HCT116 (cell line): Measurements from ENCODE around the gene GCC1. TPM values are rescaled to one million over a fixed set of nuclear protein-coding genes. Genes with fewer than 3 reads are reported as not detected.

ENCODE experiments used
- ATAC-seq: fragments of 200-7000 bp; cut with Tn5 transposase; 2 replicates; pipeline ENCODE4 v1.9.1; 2020; ENCODE audit warnings: mild to moderate bottlenecking, moderate library complexity
- BruUV-seq: library from RNA; stranded (reverse); fragments of 400-500 nt; replicated peaks from 2 replicates; lab custom pipeline; 2021; lab: Mats Ljungman, UMichigan
- CTCF ChIA-PET: fragments of 300-600 bp; sonication (Branson Sonifier 250); formaldehyde crosslinking; loops from one replicate; lab custom pipeline; 2021; ENCODE audit warnings: antibody characterized with exemption; lab: Charles Lee
- POLR2A ChIA-PET: fragments of 300-600, 350-600 bp; sonication (Branson Sonifier 250); formaldehyde crosslinking; loops from one replicate; lab custom pipeline; 2021; ENCODE audit warnings: antibody characterized with exemption; lab: Charles Lee
- RAD21 ChIA-PET, 2 experiments: fragments of 300-600 bp; sonication (Branson Sonifier 250); formaldehyde crosslinking; loops; one replicate each; lab custom pipeline; 2023; ENCODE audit warnings: low total read pairs in 2 of 2; ENCODE audit not compliant: uncharacterized antibody in 2 of 2, unreplicated experiment in 2 of 2, low non-redundant PET in 1 of 2; lab: Charles Lee
- DNase-seq: peaks from one replicate; pipeline ENCODE4 v3.0.0-alpha.2; 2010; ENCODE audit warnings: low read depth, low spot score
- H2AFZ ChIP-seq: fragments of 200-600 bp; shearing (Covaris generic), sonication (generic); 2 replicates; pipeline ENCODE4 v1.6.1; 2017; ENCODE audit warnings: low read depth, mixed run types, mixed read lengths, antibody characterized with exemption, low read length; ENCODE audit not compliant: poor library complexity, severe bottlenecking
- H3K27ac ChIP-seq: 2 replicates; pipeline ENCODE4 v1.5.1; 2012; ENCODE audit warnings: low read depth, low read length
- H3K27me3 ChIP-seq: fragments of 200-600 bp; sonication (generic); 2 replicates; pipeline ENCODE4 v1.6.1; 2016; ENCODE audit warnings: mixed run types, low read length, mixed read lengths; ENCODE audit not compliant: insufficient read depth
- H3K36me3 ChIP-seq, 2 experiments: fragments of 200-500 bp in 1 of 2; fragments of 200-600 bp in 1 of 2; sonication (Bioruptor generic) in 1 of 2; sonication (generic) in 1 of 2; 2 replicates each; pipeline versions ENCODE4 v1.5.1 to v1.6.1; 2014 to 2016; ENCODE audit warnings: low read length in 2 of 2, inconsistent platforms in 1 of 2, mixed read lengths in 1 of 2, mixed run types in 1 of 2; ENCODE audit not compliant: insufficient read depth in 2 of 2, control insufficient read depth in 1 of 2
- H3K4me1 ChIP-seq, 2 experiments: fragments of 200-600 bp in 1 of 2; sonication (generic) in 1 of 2; 2 replicates each; pipeline versions ENCODE4 v1.5.1 to v1.6.1; 2012 to 2017; ENCODE audit warnings: low read length in 2 of 2, inconsistent platforms in 1 of 2, mild to moderate bottlenecking in 1 of 2, mixed read lengths in 1 of 2, mixed run types in 1 of 2, moderate library complexity in 1 of 2; ENCODE audit not compliant: insufficient read depth in 2 of 2, control insufficient read depth in 1 of 2
- H3K4me2 ChIP-seq: fragments of 200-600 bp; sonication (generic); 2 replicates; pipeline ENCODE4 v1.6.1; 2017; ENCODE audit warnings: mixed run types, low read length, mixed read lengths
- H3K4me3 ChIP-seq, 2 experiments: fragments of 200-600 bp in 1 of 2; sonication (generic) in 1 of 2; replicated peaks in 1 of 2; 2 replicates each; pipeline ENCODE4 v1.5.1; 2011 to 2016; ENCODE audit warnings: low read length in 2 of 2, control low read depth in 1 of 2, low read depth in 1 of 2, mild to moderate bottlenecking in 1 of 2, mixed read lengths in 1 of 2, mixed run types in 1 of 2
- H3K79me2 ChIP-seq: fragments of 200-600 bp; sonication (generic); 2 replicates; pipeline ENCODE4 v1.6.1; 2017; ENCODE audit warnings: mild to moderate bottlenecking, mixed run types, low read length, moderate library complexity, mixed read lengths; ENCODE audit not compliant: insufficient read depth
- H3K9ac ChIP-seq: fragments of 200-600 bp; sonication (generic); 2 replicates; pipeline ENCODE4 v1.6.1; 2016; ENCODE audit warnings: low read length, mixed read lengths
- H3K9me2 ChIP-seq: fragments of 200-600 bp; sonication (generic), shearing (Covaris generic); 2 replicates; pipeline ENCODE4 v1.6.1; 2017; ENCODE audit warnings: mixed run types, mild to moderate bottlenecking, moderate library complexity; ENCODE audit not compliant: insufficient read depth
- H3K9me3 ChIP-seq, 2 experiments: fragments of 200-500 bp in 1 of 2; fragments of 200-600 bp in 1 of 2; sonication (Bioruptor generic) in 1 of 2; sonication (generic) in 1 of 2; 2 replicates each; pipeline ENCODE4 v1.6.1; 2014 to 2017; ENCODE audit warnings: low read length in 2 of 2, mixed read lengths in 2 of 2, inconsistent platforms in 1 of 2, low read depth in 1 of 2, mild to moderate bottlenecking in 1 of 2, mixed run types in 1 of 2, moderate library complexity in 1 of 2; ENCODE audit not compliant: control insufficient read depth in 1 of 2, insufficient read depth in 1 of 2
- H4K20me1 ChIP-seq: fragments of 200-600 bp; sonication (generic), shearing (Covaris generic); 2 replicates; pipeline ENCODE4 v1.6.1; 2017; ENCODE audit warnings: mixed run types, mild to moderate bottlenecking, moderate library complexity; ENCODE audit not compliant: insufficient read depth
- POLR2A ChIP-seq: IDR thresholded peaks from 2 replicates; pipeline ENCODE4 v1.7.0; 2011; ENCODE audit warnings: borderline replicate concordance; ENCODE audit not compliant: insufficient read depth, insufficient read length; ENCODE audit errors: extremely low read depth
- POLR2AphosphoS5 ChIP-seq: IDR thresholded peaks from 2 replicates; pipeline ENCODE4 v1.6.1; 2011; ENCODE audit warnings: mild to moderate bottlenecking, low read depth, low read length, moderate library complexity
- RAD21 ChIP-seq: IDR thresholded peaks from 2 replicates; pipeline ENCODE4 v1.6.1; 2012; ENCODE audit warnings: low read depth, mild to moderate bottlenecking
- YY1 ChIP-seq: IDR thresholded peaks from 2 replicates; pipeline ENCODE4 v1.6.1; 2011; ENCODE audit warnings: low read length, low read depth, moderate library complexity, mild to moderate bottlenecking; ENCODE audit not compliant: insufficient replicate concordance; ENCODE audit errors: extremely low read depth
- ZFX ChIP-seq: fragments of 450-650 bp; IDR thresholded peaks from 2 replicates; pipeline ENCODE4 v1.6.1; 2017
- intact Hi-C: fragments of 100-400 bp; cut with micrococcal nuclease; formaldehyde crosslinking; loops from 2 replicates; pipeline ENCODE4 v1.10.0; 2022
- total RNA-seq: library from RNA; stranded (reverse); gene quantifications from one replicate; pipeline ENCODE4 v1.2.1, GENCODE V29; 2021; ENCODE audit not compliant: unreplicated experiment
- TF ChIP-seq, protein P1 (sequence below), 3 experiments: fragments of 200-600 bp in 1 of 3; sonication (generic) in 1 of 3; IDR thresholded peaks in 2 of 3; conservative IDR thresholded peaks in 1 of 3; 2 replicates each; pipeline ENCODE4 v1.5.1; 2012 to 2017; ENCODE audit warnings: low read depth in 2 of 3, low read length in 2 of 3, antibody characterized with exemption in 1 of 3, borderline replicate concordance in 1 of 3, control low read depth in 1 of 3, mild to moderate bottlenecking in 1 of 3, mixed read lengths in 1 of 3, mixed run types in 1 of 3, moderate library complexity in 1 of 3; ENCODE audit not compliant: insufficient read depth in 1 of 3

Gene GCC1
- total RNA-seq, 1 experiment from 2014 or later = 17.9 TPM

DNA sequence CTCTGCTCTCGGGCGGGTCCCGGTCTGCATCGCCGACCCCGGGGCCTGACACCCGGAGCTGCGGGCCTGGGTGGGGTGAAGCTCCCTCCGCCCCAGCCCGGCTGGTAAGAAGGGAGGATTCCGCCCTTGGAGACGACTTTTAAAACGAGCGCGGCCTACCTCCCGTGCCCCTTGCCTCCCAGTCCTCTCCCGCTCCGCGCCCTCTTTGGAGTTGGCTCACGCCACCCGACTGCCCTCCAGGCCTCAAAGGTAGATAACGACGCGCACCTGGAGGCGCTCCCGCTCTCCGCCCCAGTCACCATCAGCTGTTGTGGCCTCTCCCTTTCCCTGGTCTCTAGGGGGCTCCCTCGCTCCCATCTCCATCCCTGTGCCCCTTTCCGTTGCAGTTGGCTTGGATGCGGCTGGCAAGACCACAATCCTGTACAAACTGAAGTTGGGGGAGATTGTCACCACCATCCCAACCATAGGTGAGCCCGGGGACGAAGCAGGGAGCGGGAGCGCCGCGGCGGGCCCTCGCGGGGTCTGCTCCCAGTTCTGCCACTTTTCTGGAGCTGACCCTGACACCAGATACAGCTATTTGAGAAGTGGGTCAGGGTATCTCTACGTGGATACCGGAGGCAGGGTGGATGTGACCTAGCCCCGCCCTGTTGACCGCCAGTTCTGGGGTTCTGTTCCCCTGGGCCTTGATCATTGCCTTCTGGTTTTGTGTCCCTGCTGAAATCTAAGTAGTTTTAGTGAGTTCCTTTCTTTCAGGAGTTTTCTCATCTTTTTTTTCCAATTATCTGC lies 3.5 kb upstream of the GCC1 start:
- peak overlapping the region; percentile 83 for H3K27ac ChIP-seq
- DNase-seq = peak; percentile 29
- ChIA-PET RAD21 (no interaction called here), CTCF (interaction anchor here (1.0 to 2.3 kb wide), 4 partner anchors 8 to 620 kb away, joined by 3 to 14 read pairs (median 8); no protein-coding TSS in a partner anchor)
- H4K20me1 ChIP-seq = no peaks in the 10 kb centered on the region
- peak overlapping the region; percentile 94 for H3K4me2 ChIP-seq
- H3K27me3 ChIP-seq = no peaks in the 10 kb centered on the region
- H3K9me3 ChIP-seq = no peaks in the 10 kb centered on the region
- intact Hi-C loops = loop anchor here (5.0 kb wide), 2 partner anchors 63 to 197 kb away; partner anchors contain the start of genes SND1 and ZNF800
- H3K9me2 ChIP-seq = no peaks in the 10 kb centered on the region
- H3K4me1 ChIP-seq = peaks cover 19 to 39% of the 10 kb centered on the region in 2 experiments; a peak in 3 of 4 replicates
- peaks cover 11 to 22% of the 10 kb centered on the region in 2 experiments; a peak in 3 of 4 replicates for H3K36me3 ChIP-seq
- TF ChIP-seq YY1 (peak; percentile 73), RAD21 (no peak), POLR2AphosphoS5 (no peak), POLR2A (no peak), ZFX (peak; percentile 83)
- TF ChIP-seq, protein P1, sequence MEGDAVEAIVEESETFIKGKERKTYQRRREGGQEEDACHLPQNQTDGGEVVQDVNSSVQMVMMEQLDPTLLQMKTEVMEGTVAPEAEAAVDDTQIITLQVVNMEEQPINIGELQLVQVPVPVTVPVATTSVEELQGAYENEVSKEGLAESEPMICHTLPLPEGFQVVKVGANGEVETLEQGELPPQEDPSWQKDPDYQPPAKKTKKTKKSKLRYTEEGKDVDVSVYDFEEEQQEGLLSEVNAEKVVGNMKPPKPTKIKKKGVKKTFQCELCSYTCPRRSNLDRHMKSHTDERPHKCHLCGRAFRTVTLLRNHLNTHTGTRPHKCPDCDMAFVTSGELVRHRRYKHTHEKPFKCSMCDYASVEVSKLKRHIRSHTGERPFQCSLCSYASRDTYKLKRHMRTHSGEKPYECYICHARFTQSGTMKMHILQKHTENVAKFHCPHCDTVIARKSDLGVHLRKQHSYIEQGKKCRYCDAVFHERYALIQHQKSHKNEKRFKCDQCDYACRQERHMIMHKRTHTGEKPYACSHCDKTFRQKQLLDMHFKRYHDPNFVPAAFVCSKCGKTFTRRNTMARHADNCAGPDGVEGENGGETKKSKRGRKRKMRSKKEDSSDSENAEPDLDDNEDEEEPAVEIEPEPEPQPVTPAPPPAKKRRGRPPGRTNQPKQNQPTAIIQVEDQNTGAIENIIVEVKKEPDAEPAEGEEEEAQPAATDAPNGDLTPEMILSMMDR (IDR thresholded peaks at IDR 0.05 in 2 of 3, conservative IDR thresholded peaks at IDR 0.05 in 1 of 3; ENCODE audit: borderline replicate concordance in 1 of 3, insufficient read depth in 1 of 3, low read depth in 2 of 3, low read length in 2 of 3) = peak in 2 of 3 experiments; percentile 55 to 65; a peak in 4 of 6 replicates
- TF ChIP-seq, all 23 proteins: peak for 3
- H2AFZ ChIP-seq = no peak overlapping the region
- BruUV-seq = no TSS peak
- peak; percentile 63 for ATAC-seq
- H3K79me2 ChIP-seq = peaks cover 29% of the 10 kb centered on the region
- peak overlapping the region; percentile 76 to 87 for H3K4me3 ChIP-seq
- POLR2A ChIA-PET = interaction anchor here (1.4 kb wide), 1 partner anchor 620 kb away, joined by 3 read pairs; no protein-coding TSS in a partner anchor
- peak overlapping the region; percentile 89 for H3K9ac ChIP-seq
